Measurements from ENCODE around the gene THSD7B.

DNA sequence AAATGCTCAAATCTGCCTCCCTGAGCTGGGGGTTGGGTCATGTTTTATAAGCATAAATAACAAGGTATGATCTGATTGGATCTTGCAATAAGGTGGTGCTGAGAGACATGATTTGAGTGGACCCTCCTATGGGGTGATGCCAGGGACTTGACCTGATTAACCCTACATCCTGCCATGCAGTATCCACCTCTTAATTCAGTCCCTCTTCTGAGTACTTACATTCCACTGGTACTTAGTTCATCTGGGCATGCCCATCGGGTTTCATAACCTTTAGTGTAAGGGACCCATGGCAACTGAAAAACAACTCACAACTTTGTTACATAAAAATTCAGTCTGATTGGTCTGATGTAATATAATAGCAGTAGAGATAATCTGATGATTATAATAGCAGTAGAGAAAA lies 801.0 kb downstream of the THSD7B start:
- TF ChIP-seq, protein P1, sequence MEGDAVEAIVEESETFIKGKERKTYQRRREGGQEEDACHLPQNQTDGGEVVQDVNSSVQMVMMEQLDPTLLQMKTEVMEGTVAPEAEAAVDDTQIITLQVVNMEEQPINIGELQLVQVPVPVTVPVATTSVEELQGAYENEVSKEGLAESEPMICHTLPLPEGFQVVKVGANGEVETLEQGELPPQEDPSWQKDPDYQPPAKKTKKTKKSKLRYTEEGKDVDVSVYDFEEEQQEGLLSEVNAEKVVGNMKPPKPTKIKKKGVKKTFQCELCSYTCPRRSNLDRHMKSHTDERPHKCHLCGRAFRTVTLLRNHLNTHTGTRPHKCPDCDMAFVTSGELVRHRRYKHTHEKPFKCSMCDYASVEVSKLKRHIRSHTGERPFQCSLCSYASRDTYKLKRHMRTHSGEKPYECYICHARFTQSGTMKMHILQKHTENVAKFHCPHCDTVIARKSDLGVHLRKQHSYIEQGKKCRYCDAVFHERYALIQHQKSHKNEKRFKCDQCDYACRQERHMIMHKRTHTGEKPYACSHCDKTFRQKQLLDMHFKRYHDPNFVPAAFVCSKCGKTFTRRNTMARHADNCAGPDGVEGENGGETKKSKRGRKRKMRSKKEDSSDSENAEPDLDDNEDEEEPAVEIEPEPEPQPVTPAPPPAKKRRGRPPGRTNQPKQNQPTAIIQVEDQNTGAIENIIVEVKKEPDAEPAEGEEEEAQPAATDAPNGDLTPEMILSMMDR (conservative IDR thresholded peaks at IDR 0.05; ENCODE audit: low read length): no peak
- TF ChIP-seq EZH2phosphoT487 (IDR thresholded peaks at IDR 0.05; ENCODE audit: borderline replicate concordance): no peak

All from Loucy (cell line).